ENCODE measurements around the gene FBXO30. TPM values are rescaled to one million over a fixed set of nuclear protein-coding genes. Genes with fewer than 3 reads are reported as not detected.

FBXO30 gene
- total and polyA plus RNA-seq, 9 of the 15 experiments (the other 6 are each of a cell fraction or from before 2014, with no cell fraction given) = 3.6 to 12.8 (median 7.1) TPM

DNA sequence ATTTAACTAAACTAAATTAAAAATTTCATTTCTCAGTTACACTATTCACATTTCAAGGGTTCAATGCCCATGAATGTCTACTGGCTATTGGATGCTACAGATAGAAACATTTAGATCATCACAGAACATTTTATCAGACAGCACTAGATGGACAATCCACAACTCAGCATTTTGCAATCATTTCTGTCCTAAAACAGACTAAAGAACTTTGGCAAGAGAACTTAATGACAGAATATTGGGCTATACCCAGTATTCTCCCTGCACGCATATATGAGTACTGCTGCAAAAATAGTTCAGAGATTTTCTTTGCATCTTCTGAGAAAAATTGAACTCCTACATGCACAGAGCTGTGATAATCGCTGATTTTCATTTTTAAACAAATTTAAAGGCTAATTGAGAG lies 36.1 kb upstream of the FBXO30 start (continued):
- TF ChIP-seq, protein P1, sequence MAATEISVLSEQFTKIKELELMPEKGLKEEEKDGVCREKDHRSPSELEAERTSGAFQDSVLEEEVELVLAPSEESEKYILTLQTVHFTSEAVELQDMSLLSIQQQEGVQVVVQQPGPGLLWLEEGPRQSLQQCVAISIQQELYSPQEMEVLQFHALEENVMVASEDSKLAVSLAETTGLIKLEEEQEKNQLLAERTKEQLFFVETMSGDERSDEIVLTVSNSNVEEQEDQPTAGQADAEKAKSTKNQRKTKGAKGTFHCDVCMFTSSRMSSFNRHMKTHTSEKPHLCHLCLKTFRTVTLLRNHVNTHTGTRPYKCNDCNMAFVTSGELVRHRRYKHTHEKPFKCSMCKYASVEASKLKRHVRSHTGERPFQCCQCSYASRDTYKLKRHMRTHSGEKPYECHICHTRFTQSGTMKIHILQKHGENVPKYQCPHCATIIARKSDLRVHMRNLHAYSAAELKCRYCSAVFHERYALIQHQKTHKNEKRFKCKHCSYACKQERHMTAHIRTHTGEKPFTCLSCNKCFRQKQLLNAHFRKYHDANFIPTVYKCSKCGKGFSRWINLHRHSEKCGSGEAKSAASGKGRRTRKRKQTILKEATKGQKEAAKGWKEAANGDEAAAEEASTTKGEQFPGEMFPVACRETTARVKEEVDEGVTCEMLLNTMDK (IDR thresholded peaks at IDR 0.05; ENCODE audit: borderline replicate concordance, insufficient read depth, low read depth, low read length, poor library complexity, severe bottlenecking) = no peak
- TF ChIP-seq ZEB2 (IDR thresholded peaks at IDR 0.05) = no peak
- TF ChIP-seq ZNF274 (IDR thresholded peaks at IDR 0.05; ENCODE audit: borderline replicate concordance, low read depth, low read length) = no peak
- TF ChIP-seq TEAD1 (CRISPR knock-in tag; IDR thresholded peaks at IDR 0.05) = no peak
- TF ChIP-seq ZNF436 (CRISPR knock-in tag; IDR thresholded peaks at IDR 0.05) = no peak
- TF ChIP-seq, protein P2, sequence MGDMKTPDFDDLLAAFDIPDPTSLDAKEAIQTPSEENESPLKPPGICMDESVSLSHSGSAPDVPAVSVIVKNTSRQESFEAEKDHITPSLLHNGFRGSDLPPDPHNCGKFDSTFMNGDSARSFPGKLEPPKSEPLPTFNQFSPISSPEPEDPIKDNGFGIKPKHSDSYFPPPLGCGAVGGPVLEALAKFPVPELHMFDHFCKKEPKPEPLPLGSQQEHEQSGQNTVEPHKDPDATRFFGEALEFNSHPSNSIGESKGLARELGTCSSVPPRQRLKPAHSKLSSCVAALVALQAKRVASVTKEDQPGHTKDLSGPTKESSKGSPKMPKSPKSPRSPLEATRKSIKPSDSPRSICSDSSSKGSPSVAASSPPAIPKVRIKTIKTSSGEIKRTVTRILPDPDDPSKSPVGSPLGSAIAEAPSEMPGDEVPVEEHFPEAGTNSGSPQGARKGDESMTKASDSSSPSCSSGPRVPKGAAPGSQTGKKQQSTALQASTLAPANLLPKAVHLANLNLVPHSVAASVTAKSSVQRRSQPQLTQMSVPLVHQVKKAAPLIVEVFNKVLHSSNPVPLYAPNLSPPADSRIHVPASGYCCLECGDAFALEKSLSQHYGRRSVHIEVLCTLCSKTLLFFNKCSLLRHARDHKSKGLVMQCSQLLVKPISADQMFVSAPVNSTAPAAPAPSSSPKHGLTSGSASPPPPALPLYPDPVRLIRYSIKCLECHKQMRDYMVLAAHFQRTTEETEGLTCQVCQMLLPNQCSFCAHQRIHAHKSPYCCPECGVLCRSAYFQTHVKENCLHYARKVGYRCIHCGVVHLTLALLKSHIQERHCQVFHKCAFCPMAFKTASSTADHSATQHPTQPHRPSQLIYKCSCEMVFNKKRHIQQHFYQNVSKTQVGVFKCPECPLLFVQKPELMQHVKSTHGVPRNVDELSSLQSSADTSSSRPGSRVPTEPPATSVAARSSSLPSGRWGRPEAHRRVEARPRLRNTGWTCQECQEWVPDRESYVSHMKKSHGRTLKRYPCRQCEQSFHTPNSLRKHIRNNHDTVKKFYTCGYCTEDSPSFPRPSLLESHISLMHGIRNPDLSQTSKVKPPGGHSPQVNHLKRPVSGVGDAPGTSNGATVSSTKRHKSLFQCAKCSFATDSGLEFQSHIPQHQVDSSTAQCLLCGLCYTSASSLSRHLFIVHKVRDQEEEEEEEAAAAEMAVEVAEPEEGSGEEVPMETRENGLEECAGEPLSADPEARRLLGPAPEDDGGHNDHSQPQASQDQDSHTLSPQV (IDR thresholded peaks at IDR 0.05) = no peak
- TF ChIP-seq BCOR (IDR thresholded peaks at IDR 0.05) = no peak
- TF ChIP-seq ZNF707 (CRISPR knock-in tag; conservative IDR thresholded peaks at IDR 0.05) = no peak

Data from K562 (cell line).